Measurements from ENCODE around the gene CAPN11. TPM values are rescaled to one million over a fixed set of nuclear protein-coding genes. Genes with fewer than 3 reads are reported as not detected.

CAPN11 gene
- total RNA-seq, 1 experiment from 2014 or later: 0.28 TPM

DNA sequence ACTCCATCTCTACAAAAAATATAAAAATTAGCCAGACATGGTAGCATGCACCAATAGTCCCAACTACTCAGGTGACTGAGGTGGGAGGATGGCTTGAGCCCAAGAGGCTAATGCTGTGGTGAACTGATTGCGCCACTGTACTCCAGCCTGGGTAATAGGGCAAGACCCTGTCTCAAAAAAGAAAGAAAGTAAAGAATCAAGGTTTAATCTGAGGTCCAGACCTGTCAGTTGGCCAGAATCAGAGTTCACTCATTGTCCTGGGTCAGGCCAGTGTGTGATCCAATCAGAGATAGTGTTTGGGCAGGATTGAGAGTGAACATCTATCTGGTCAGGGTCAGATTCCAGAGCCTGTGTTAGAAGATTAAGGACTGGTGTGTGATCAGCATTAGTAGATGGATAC is 15.8 kb upstream of the CAPN11 start:
- Histone ChIP-seq H2AK5ac (ENCODE audit: insufficient read length, low read length) (no peak overlapping the region), H3K27ac (ENCODE audit: insufficient read length, low read depth, low read length) (no peak overlapping the region), H3K4me2 (ENCODE audit: insufficient read depth, insufficient read length, low read length) (no peak overlapping the region), H3K79me2 (ENCODE audit: insufficient read depth, low read length) (no peaks in the 10 kb centered on the region), H3K14ac (ENCODE audit: insufficient read depth, low read length) (no peak overlapping the region), H2BK120ac (ENCODE audit: low read depth, low read length, poor library complexity, severe bottlenecking) (no peak overlapping the region), H4K91ac (ENCODE audit: insufficient read length, low read depth, low read length) (no peak overlapping the region), H2BK15ac (ENCODE audit: low read depth, low read length) (no peak overlapping the region), H3K23me2 (ENCODE audit: insufficient read length, low read depth, low read length, poor library complexity, severe bottlenecking) (no peaks in the 10 kb centered on the region), H3K27me3 (ENCODE audit: insufficient read depth, low read length) (no peaks in the 10 kb centered on the region), H4K5ac (ENCODE audit: insufficient read length, low read depth, low read length) (no peak overlapping the region), H3K18ac (ENCODE audit: insufficient read length, low read depth, low read length) (no peak overlapping the region), H3K9ac (ENCODE audit: extremely low read depth, insufficient read length, low read length) (no peak overlapping the region), H3K4me1 (ENCODE audit: insufficient read depth, low read length) (no peaks in the 10 kb centered on the region), H4K8ac (replicated peaks; ENCODE audit: insufficient read length, low read depth, low read length) (no peak overlapping the region), H3K4ac (ENCODE audit: low read depth, low read length) (no peak overlapping the region), H3K23ac (ENCODE audit: insufficient read length, low read depth, low read length) (no peak overlapping the region), H3T11ph (ENCODE audit: low read length) (no peak overlapping the region), H2BK20ac (ENCODE audit: low read depth, low read length, poor library complexity, severe bottlenecking) (no peak overlapping the region), H2BK12ac (ENCODE audit: insufficient read length, low read depth, low read length) (no peak overlapping the region), H3K56ac (ENCODE audit: insufficient read length, low read depth, low read length) (no peak overlapping the region), H3K79me1 (ENCODE audit: insufficient read depth, low read depth, low read length, poor library complexity, severe bottlenecking) (no peaks in the 10 kb centered on the region), H2AFZ (ENCODE audit: low read length) (no peak overlapping the region), H3K9me3 (ENCODE audit: control insufficient read depth, low read depth, low read length) (no peaks in the 10 kb centered on the region), H2BK5ac (ENCODE audit: insufficient read length, low read length) (no peak overlapping the region), H4K20me1 (ENCODE audit: control insufficient read depth, insufficient read depth, insufficient read length) (peaks cover 3% of the 10 kb centered on the region)
- no peaks in the 10 kb centered on the region for H3K9me3 Mint-ChIP-seq
- peaks cover 20 to 71% (median 47%) of the 10 kb centered on the region in 3 experiments for H3K36me3 Mint-ChIP-seq (ENCODE audit: insufficient read depth in 1 of 3, low read depth in 3 of 3)
- DNase-seq: no peak
- no peak overlapping the region for H3K4me3 Mint-ChIP-seq
- no CpG with 5 or more reads among the region's 1 CpG for WGBS (ENCODE audit: extremely low coverage, insufficient read length, low lambda C conversion rate)
- no peaks in the 10 kb centered on the region for H3K27me3 Mint-ChIP-seq (ENCODE audit: low read depth)
- peaks cover 0 to 11% of the 10 kb centered on the region in 2 experiments; a peak in 2 of 4 replicates for H3K4me1 Mint-ChIP-seq
- no peak overlapping the region for H3K27ac Mint-ChIP-seq
- TF ChIP-seq, protein P1, sequence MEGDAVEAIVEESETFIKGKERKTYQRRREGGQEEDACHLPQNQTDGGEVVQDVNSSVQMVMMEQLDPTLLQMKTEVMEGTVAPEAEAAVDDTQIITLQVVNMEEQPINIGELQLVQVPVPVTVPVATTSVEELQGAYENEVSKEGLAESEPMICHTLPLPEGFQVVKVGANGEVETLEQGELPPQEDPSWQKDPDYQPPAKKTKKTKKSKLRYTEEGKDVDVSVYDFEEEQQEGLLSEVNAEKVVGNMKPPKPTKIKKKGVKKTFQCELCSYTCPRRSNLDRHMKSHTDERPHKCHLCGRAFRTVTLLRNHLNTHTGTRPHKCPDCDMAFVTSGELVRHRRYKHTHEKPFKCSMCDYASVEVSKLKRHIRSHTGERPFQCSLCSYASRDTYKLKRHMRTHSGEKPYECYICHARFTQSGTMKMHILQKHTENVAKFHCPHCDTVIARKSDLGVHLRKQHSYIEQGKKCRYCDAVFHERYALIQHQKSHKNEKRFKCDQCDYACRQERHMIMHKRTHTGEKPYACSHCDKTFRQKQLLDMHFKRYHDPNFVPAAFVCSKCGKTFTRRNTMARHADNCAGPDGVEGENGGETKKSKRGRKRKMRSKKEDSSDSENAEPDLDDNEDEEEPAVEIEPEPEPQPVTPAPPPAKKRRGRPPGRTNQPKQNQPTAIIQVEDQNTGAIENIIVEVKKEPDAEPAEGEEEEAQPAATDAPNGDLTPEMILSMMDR (conservative IDR thresholded peaks at IDR 0.05): no peak

Data from H9 (cell line).